Measurements from ENCODE around the gene ARID5B.
A peak's percentile ranks its signal among the peaks of the same experiment; 100 is the strongest.

ARID5B gene

GRCh38 chr10:62082729-62083411 is 181.4 kb downstream of the ARID5B start:
- DNase-seq = no peak

GRCh38 chr10:62083412-62084267 is 182.1 kb downstream of the ARID5B start:
- peak; percentile 53 for DNase-seq

- no peak for DNase-seq
These were observed 183.0 kb downstream of the ARID5B start for GRCh38 chr10:62084451-62084850.

GRCh38 chr10:62085404-62085803 is 183.9 kb downstream of the ARID5B start:
- no peak for DNase-seq

- no peak for DNase-seq
These were observed 184.3 kb downstream of the ARID5B start for GRCh38 chr10:62085821-62086220.

GRCh38 chr10:62087329-62087728 is 185.8 kb downstream of the ARID5B start:
- no peak for DNase-seq

- DNase-seq = no peak
These were observed 187.3 kb downstream of the ARID5B start for GRCh38 chr10:62088786-62089185.

- DNase-seq = no peak
These were observed 191.0 kb downstream of the ARID5B start for GRCh38 chr10:62092301-62093030.

GRCh38 chr10:62093863-62094291 is 192.4 kb downstream of the ARID5B start:
- no peak for DNase-seq

GRCh38 chr10:62095181-62096122 is 194.0 kb downstream of the ARID5B start:
- DNase-seq = no peak

GRCh38 chr10:62096256-62096933 is 194.9 kb downstream of the ARID5B start:
- DNase-seq = no peak

- no peak for DNase-seq
These were observed 197.0 kb downstream of the ARID5B start for GRCh38 chr10:62098278-62099121.

GRCh38 chr10:62099299-62099698 is 197.8 kb downstream of the ARID5B start:
- no peak for DNase-seq

GRCh38 chr10:62103857-62104256 is 202.4 kb downstream of the ARID5B start:
- no peak for DNase-seq

- no peak for DNase-seq
These were observed 205.5 kb downstream of the ARID5B start for GRCh38 chr10:62106929-62107519.

GRCh38 chr10:62108759-62109586 is 207.5 kb downstream of the ARID5B start:
- no peak for DNase-seq

GRCh38 chr10:62109587-62110293 is 208.2 kb downstream of the ARID5B start:
- no peak for DNase-seq

GRCh38 chr10:62112300-62112699 is 210.8 kb downstream of the ARID5B start:
- no peak for DNase-seq

- DNase-seq = no peak
These were observed 211.5 kb downstream of the ARID5B start for GRCh38 chr10:62112963-62113362.
